ENCODE data around the gene PLCL1. TPM values are rescaled to one million over a fixed set of nuclear protein-coding genes. Genes with fewer than 3 reads are reported as not detected.

PLCL1 gene
- total RNA-seq, 3 donors from 2014 or later (not counting 1 experiment from before 2014, with no cell fraction given): 0.86 to 2.8 (median 1.1) TPM

- Histone ChIP-seq H3K4me1 (ENCODE audit: control insufficient read depth, insufficient read depth, low read length) (no peaks in the 10 kb centered on the region), H3K4me3 (ENCODE audit: low read length) (no peak overlapping the region), H3K36me3 (ENCODE audit: control insufficient read depth, insufficient read depth, low read length) (no peaks in the 10 kb centered on the region), H3K9me3 (ENCODE audit: control insufficient read depth, insufficient read depth, low read length) (no peaks in the 10 kb centered on the region), H3K27me3 (ENCODE audit: control insufficient read depth, insufficient read depth, low read length) (no peaks in the 10 kb centered on the region), H3K27ac (ENCODE audit: low read length) (no peak overlapping the region)
- Mint-ChIP-seq H3K4me3 (no peak overlapping the region), H3K9me3 (peaks cover 0 to 2% of the 10 kb centered on the region in 2 donors), H3K27ac (no peak overlapping the region), H3K27me3 (ENCODE audit: low read depth in 2 of 2) (no peaks in the 10 kb centered on the region), H3K4me1 (no peaks in the 10 kb centered on the region), H3K36me3 (no peaks in the 10 kb centered on the region)
- 90% methylated on average over 6 of the region's 6 CpGs for WGBS (ENCODE audit: insufficient coverage)
- ATAC-seq: no peak
- no peak for TF ChIP-seq CTCF (IDR thresholded peaks at IDR 0.05)
- intact Hi-C loops (cut with micrococcal nuclease): no loop called here
- peak in 1 of 2 donors; percentile 35 for DNase-seq
Observed at GRCh38 chr2:197893403-197894177, 89.2 kb downstream of the PLCL1 start.

GRCh38 chr2:197894751-197895274 is 90.4 kb downstream of the PLCL1 start:
- DNase-seq (no peak), ATAC-seq (no peak)
- WGBS (ENCODE audit: insufficient coverage): 83% methylated on average over 1 of the region's 2 CpGs
- intact Hi-C loops (cut with micrococcal nuclease): no loop called here
- peaks cover 0 to 2% of the 10 kb centered on the region in 2 donors for H3K9me3 Mint-ChIP-seq
- H3K4me3 ChIP-seq (ENCODE audit: low read length): no peak overlapping the region
- H3K27me3 ChIP-seq (ENCODE audit: control insufficient read depth, insufficient read depth, low read length): no peaks in the 10 kb centered on the region
- no peaks in the 10 kb centered on the region for H3K36me3 Mint-ChIP-seq
- H3K36me3 ChIP-seq (ENCODE audit: control insufficient read depth, insufficient read depth, low read length): no peaks in the 10 kb centered on the region
- no peaks in the 10 kb centered on the region for H3K9me3 ChIP-seq (ENCODE audit: control insufficient read depth, insufficient read depth, low read length)
- no peaks in the 10 kb centered on the region for H3K27me3 Mint-ChIP-seq (ENCODE audit: low read depth in 2 of 2)
- no peak overlapping the region for H3K27ac Mint-ChIP-seq
- H3K4me3 Mint-ChIP-seq: no peak overlapping the region
- no peaks in the 10 kb centered on the region for H3K4me1 ChIP-seq (ENCODE audit: control insufficient read depth, insufficient read depth, low read length)
- no peak overlapping the region for H3K27ac ChIP-seq (ENCODE audit: low read length)
- no peaks in the 10 kb centered on the region for H3K4me1 Mint-ChIP-seq
- no peak for TF ChIP-seq CTCF (IDR thresholded peaks at IDR 0.05)

GRCh38 chr2:197897960-197898678 is 93.7 kb downstream of the PLCL1 start:
- no peaks in the 10 kb centered on the region for H3K27me3 Mint-ChIP-seq (ENCODE audit: low read depth in 2 of 2)
- H3K27ac ChIP-seq (ENCODE audit: low read length): no peak overlapping the region
- H3K4me1 ChIP-seq (ENCODE audit: control insufficient read depth, insufficient read depth, low read length): no peaks in the 10 kb centered on the region
- intact Hi-C loops (cut with micrococcal nuclease): no loop called here
- ATAC-seq: no peak
- H3K4me3 ChIP-seq (ENCODE audit: low read length): no peak overlapping the region
- no peaks in the 10 kb centered on the region for H3K36me3 ChIP-seq (ENCODE audit: control insufficient read depth, insufficient read depth, low read length)
- no peak overlapping the region for H3K4me3 Mint-ChIP-seq
- H3K27me3 ChIP-seq (ENCODE audit: control insufficient read depth, insufficient read depth, low read length): no peaks in the 10 kb centered on the region
- peaks cover 0 to 2% of the 10 kb centered on the region in 2 donors for H3K9me3 Mint-ChIP-seq
- no peak for DNase-seq
- no peak for TF ChIP-seq CTCF (IDR thresholded peaks at IDR 0.05)
- H3K36me3 Mint-ChIP-seq: no peaks in the 10 kb centered on the region
- H3K27ac Mint-ChIP-seq: no peak overlapping the region
- WGBS (ENCODE audit: insufficient coverage): 95% methylated on average over 4 of the region's 4 CpGs
- H3K4me1 Mint-ChIP-seq: no peaks in the 10 kb centered on the region
- no peaks in the 10 kb centered on the region for H3K9me3 ChIP-seq (ENCODE audit: control insufficient read depth, insufficient read depth, low read length)
